Stimulated activated CD4-positive, alpha-beta T cell treated with anti-CD3 and anti-CD28 coated beads, Interleukin-12 subunit alpha, Interleukin-12 subunit beta, amount 100 ng/mL, for 4 hours (primary cell): ENCODE data around the gene TRIM9.
"Not testable (repeated sequence)": the region's sequence is repeated elsewhere in the genome, so short reads cannot be mapped to it uniquely, and the experiment has no call there.

Experiments
- DNase-seq: peaks from one replicate; pipeline ENCODE4 v3.0.0-alpha.2; 2020

TRIM9 gene

GRCh38 chr14:50999726-51000125 lies 95.2 kb downstream of the TRIM9 start:
- DNase-seq = no peak

DNA sequence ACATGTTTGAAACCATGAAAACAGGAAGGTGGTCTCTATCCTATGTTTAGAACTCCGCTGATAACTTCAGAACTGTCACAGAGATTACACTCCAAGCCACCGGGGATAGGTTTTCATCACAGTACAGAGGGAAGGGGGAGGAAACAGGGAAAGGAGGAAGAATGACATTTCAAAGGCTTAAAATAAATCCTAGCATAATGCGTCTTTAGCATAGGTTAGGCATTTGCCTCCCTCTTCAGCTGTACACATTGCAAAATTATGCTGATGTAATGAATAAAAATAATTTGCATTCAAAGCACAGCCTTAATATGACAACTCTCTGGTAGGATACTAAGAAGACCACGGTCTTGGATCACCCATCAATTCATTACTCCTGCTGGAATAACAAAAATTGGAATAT lies 96.3 kb downstream of the TRIM9 start:
- no peak for DNase-seq

DNA sequence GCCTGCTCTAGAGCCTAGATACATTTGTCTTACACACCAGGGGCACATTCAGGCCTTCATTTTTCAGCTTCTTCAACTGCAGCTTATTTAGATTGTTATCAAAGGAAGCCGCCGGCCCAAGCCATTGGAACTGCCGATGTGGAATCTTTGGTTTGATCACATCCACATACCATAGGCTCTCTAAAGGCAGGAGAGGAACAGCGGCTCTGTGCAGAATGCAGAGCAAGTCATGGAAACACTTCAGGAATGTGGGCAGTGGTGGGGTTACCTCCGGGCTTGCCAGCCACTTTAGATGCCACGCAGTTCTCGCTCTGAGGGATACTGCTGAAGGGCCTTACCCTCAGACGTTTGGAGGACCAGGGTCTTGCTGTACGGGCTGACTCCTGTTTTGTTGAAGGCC lies 97.2 kb downstream of the TRIM9 start:
- DNase-seq = no peak

- not testable (repeated sequence) for DNase-seq
These were observed 100.7 kb downstream of the TRIM9 start for GRCh38 chr14:50994158-50994557.

DNA sequence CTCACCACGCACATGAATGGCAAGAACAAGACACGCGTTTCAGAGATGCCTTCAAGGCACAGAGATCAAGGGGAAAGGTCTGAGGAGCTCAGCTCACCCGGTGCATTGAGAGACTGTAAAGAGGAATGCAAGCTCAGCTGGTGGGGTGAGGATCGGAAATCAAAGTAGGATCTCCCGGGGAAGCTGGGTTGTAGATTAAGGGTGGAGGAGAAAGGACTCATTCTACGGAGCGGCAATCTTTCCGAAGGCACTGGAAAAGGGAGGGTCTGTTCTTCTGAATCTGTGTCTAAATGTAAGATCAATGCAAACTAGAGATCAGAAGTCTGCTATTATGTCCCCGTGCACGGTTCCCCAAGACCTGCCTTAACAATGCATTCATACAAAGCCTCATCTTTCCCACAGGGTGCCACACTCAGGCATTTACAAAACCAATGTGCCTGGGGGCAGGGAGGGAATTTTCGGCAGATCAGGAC lies 109.0 kb downstream of the TRIM9 start:
- no peak for DNase-seq

DNA sequence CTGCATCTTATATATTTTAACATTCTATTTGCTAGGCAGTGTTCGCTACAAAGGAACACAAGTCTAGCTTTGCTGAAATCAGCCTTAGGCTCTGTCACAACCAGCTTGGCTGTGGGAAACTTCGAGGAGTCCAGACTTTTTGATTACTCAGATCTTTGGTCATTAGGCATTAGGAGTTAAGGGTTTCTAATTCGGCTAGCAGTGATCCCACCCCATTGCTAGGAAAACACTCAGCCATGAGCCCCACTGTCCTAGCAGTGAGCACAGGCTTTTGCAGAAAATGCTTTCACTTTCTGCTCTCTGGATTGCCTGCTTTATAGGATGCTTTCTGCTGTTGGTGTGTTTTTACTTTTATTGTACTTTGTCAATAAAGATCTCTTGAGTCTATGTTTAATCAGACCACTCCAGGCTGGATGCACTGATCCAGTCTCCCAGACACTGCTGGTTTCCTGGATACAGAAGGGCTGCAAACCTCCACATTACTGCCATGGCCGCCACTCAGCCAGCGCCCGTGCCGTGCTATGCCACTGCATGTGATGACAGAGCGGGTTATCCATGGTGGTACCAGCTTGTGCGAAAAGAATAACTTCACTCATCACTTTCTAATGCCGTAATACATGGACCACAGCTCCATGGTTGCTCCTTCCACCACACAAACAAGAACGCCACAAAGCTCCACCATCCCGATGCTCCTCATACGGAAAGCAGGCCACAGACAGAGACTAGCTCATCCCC lies 109.6 kb downstream of the TRIM9 start:
- no peak for DNase-seq

DNA sequence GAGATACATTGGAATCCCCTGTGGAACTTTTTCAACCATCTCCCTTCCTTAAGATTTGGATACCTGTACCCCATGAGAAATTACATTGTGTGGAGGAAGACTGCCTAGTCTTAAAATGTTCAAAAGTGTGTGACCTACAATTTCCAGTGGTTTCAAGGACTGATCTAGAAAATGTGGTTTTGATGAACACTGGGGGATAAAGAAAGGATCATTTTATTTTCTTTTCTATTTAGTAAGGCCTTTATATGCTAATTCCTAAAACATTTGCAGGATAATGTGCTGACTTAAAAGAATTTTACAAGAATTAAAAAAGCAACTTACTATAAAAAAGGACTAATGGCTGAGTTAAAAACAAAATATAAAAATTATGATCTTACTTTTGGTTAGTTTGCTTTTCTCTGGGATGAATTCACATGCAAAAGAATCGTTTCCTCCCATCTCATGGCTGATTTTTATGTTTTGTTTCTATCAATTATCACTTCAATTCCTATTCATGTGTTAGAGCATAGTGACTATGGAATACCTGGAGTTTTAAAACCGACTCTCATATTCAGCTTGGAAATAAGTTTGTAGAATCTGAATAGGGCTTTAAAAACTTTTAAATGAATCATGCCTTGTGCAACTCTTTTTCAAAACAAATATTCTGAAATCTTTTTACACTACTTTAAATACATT lies 110.7 kb downstream of the TRIM9 start:
- no peak for DNase-seq

- DNase-seq = no peak
These were observed 114.7 kb downstream of the TRIM9 start for GRCh38 chr14:50979941-50980850.

GRCh38 chr14:50978888-50979287 lies 116.0 kb downstream of the TRIM9 start:
- DNase-seq = no peak

GRCh38 chr14:50978529-50978871 lies 116.4 kb downstream of the TRIM9 start:
- DNase-seq = no peak

- no peak for DNase-seq
These were observed 116.9 kb downstream of the TRIM9 start for GRCh38 chr14:50977863-50978528.

DNA sequence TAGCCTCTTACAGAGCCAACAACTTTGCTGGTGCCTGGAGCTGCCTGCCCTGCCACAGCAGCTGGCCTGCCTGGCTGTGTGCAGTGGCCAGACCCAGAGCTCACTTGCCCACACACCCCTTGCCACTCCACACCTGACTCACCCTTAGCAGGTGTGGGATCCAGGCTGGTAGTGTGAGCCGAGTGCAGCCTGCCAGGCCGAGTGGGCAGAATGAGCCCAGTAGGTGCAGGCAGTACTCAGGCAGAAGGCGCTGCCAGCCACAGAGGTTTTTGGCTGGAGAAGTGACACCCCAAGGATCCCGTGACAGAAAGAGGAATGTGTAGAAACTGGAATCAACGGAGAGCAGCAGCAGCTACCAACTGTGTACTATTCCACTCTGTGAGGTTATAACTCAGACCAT lies 120.8 kb downstream of the TRIM9 start:
- no peak for DNase-seq

DNA sequence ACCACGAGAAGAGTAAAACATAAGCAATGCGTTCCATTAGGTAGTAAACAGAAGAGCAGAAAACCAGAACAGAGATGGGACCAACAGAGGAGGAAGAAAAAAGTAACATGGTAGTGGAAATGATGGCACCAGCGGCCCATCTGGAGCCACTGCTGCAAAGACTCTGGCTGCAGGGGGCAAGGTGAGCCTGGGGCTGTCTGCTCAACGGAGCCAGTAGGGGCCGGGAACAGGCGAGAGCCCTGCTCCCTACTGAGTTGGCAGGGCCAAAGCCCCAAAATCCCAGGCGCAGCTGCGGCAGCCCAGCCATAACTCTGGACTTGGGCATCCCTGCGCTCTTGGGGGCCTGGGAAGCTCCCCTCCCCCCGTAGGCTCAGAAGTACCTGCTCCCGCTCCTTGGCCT lies 122.2 kb downstream of the TRIM9 start:
- DNase-seq = no peak

GRCh38 chr14:50970886-50971781 lies 123.8 kb downstream of the TRIM9 start:
- no peak for DNase-seq

- DNase-seq = no peak
These were observed 127.1 kb downstream of the TRIM9 start for GRCh38 chr14:50967790-50968189.

GRCh38 chr14:50967103-50967502 lies 127.8 kb downstream of the TRIM9 start:
- DNase-seq = no peak

DNA sequence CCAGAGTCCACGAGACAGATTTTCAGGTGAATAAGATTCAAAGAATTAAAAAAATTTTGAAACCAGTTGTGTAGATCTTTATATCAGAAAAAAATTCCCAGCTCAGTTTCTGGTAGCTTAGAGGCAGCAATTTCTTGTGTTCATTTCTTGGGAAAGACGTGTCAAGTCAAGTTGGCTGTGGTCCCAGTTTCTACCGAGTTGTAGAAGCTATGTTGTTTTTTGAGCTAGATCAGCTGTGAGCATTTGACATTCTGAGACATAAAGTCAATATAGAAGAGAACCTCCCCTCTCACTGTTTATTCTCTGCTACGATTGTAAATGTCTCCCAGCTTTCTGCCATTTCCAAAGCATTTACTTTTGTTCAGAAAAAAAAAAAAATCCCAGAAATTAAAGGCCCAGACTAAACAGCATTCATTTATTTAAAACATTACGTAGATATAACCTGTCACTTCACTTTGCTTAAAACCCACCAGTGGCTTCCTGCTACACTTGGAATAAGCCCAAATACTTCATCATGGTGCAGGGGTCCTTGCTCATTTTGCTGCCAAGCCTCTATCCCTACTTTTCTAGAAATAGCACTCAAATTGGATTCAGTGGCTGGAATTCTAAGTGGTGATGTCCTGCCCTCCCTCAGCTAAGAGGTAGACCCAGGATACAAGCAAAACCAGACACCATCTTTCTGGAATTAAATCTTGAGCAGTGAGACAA lies 130.1 kb downstream of the TRIM9 start:
- no peak for DNase-seq

- DNase-seq = no peak
These were observed 131.0 kb downstream of the TRIM9 start for GRCh38 chr14:50963919-50964318.

DNA sequence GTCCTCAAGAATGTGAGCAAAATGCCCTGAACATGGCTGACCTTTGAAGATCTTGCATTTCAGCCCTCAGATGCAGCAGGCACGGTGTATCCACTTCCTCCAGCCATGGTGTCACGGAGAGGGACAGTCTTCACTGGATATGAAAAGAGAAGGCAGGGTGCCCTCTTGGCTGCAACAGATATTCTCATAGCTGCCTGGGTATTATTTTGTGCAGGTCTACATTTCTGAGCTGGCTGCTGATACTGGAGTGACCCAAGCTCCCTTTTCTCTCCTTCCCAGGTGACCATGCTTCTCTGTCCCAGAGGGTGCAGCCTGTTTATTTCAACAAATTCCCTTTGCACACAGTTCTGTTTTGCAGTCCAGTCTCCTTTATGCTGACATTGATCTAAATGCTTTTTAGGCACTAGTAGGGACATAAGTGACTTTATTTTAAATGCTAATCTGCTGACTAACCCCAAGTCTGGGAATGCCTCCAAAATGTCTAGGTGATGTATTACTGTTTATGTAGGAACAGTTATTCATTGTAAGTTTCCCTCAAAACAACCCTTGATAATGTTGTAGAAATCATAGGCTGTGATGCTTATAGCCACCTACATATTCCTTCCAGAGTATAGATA lies 133.2 kb downstream of the TRIM9 start:
- DNase-seq = no peak

DNA sequence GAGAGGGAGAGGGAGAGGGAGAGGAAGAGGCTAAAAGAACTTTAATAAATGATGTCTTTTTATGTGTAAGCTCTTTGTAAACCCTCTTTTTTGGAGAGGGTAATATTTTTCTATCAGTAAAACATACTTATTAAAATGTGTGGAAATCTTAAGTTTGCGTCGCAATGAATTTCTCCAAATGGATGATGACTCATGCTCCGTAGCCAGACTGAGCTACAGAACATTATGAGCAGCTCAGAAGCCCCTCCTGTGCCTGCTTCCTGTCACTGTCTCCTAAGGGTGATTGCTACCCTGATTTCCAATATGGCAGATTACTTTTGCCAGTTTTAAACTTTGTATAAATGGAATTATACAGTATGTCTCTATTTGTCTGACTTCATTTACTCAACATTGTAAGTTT lies 137.6 kb downstream of the TRIM9 start:
- DNase-seq = no peak

GRCh38 chr14:50956421-50956820 lies 138.5 kb downstream of the TRIM9 start:
- DNase-seq = not testable (repeated sequence)
